ENCODE results near the gene ANXA2. TPM values are rescaled to one million over a fixed set of nuclear protein-coding genes. Genes with fewer than 3 reads are reported as not detected.
A peak's percentile ranks its signal among the peaks of the same experiment; 100 is the strongest.

Gene ANXA2
- 214 and 225 TPM in 2 replicates for total RNA-seq

GRCh38 chr15:60397772-60398445, at the start of gene ANXA2:
TSS of gene ANXA2 (minus strand) at chr15:60397986. CDS start at chr15:60386075, 11,911 bp downstream.
- H3K36me3 Mint-ChIP-seq (ENCODE audit: low read depth): peaks cover 39% of the 10 kb centered on the region
- H3K27ac Mint-ChIP-seq: peak within 1 kb of the TSS; percentile 94
- intact Hi-C loops (cut with micrococcal nuclease): loop anchor here (1.0 to 5.0 kb wide), 8 partner anchors 9 to 711 kb away; partner anchors contain the start of gene ICE2
- H3K4me1 Mint-ChIP-seq: peaks cover 51% of the 10 kb centered on the region
- H3K4me3 Mint-ChIP-seq: peak within 1 kb of the TSS; percentile 92
- no peaks in the 10 kb centered on the region for H3K9me3 Mint-ChIP-seq
- DNase-seq: peak; percentile 94
- peaks cover 4% of the 10 kb centered on the region for H3K27me3 Mint-ChIP-seq

- DNase-seq: no peak
- Mint-ChIP-seq H3K36me3 (ENCODE audit: low read depth) (peaks cover 35% of the 10 kb centered on the region), H3K4me1 (peaks cover 6% of the 10 kb centered on the region), H3K27ac (no peak overlapping the region), H3K27me3 (no peaks in the 10 kb centered on the region), H3K9me3 (no peaks in the 10 kb centered on the region), H3K4me3 (no peak overlapping the region)
- intact Hi-C loops (cut with micrococcal nuclease): loop anchor here (2.0 to 5.0 kb wide), 2 partner anchors 47 to 86 kb away; partner anchors contain the start of gene ANXA2
Observed at GRCh38 chr15:60444289-60444912, 46.6 kb upstream of the ANXA2 start.

- Mint-ChIP-seq H3K36me3 (ENCODE audit: low read depth) (peaks cover 29% of the 10 kb centered on the region), H3K9me3 (no peaks in the 10 kb centered on the region), H3K4me1 (peaks cover 6% of the 10 kb centered on the region), H3K27ac (no peak overlapping the region), H3K4me3 (no peak overlapping the region), H3K27me3 (no peaks in the 10 kb centered on the region)
- intact Hi-C loops (cut with micrococcal nuclease): loop anchor here (5.0 kb wide), 1 partner anchor 45 kb away; the partner anchor contains the start of gene ANXA2
- DNase-seq: no peak
Observed at GRCh38 chr15:60442763-60443162, 45.0 kb upstream of the ANXA2 start.

- no peak overlapping the region for H3K27ac Mint-ChIP-seq
- no peaks in the 10 kb centered on the region for H3K9me3 Mint-ChIP-seq
- DNase-seq: no peak
- intact Hi-C loops (cut with micrococcal nuclease): loop anchor here (5.0 kb wide), 1 partner anchor 45 kb away; the partner anchor contains the start of gene ANXA2
- peaks cover 27% of the 10 kb centered on the region for H3K36me3 Mint-ChIP-seq (ENCODE audit: low read depth)
- H3K4me3 Mint-ChIP-seq: no peak overlapping the region
- peaks cover 6% of the 10 kb centered on the region for H3K4me1 Mint-ChIP-seq
- no peaks in the 10 kb centered on the region for H3K27me3 Mint-ChIP-seq
Observed at GRCh38 chr15:60442031-60442650, 44.4 kb upstream of the ANXA2 start.

- H3K36me3 Mint-ChIP-seq (ENCODE audit: low read depth): peaks cover 24% of the 10 kb centered on the region
- intact Hi-C loops (cut with micrococcal nuclease): loop anchor here (5.0 kb wide), 1 partner anchor 44 kb away; the partner anchor contains the start of gene ANXA2
- peaks cover 6% of the 10 kb centered on the region for H3K4me1 Mint-ChIP-seq
- DNase-seq: no peak
- H3K27ac Mint-ChIP-seq: no peak overlapping the region
- H3K9me3 Mint-ChIP-seq: no peaks in the 10 kb centered on the region
- no peak overlapping the region for H3K4me3 Mint-ChIP-seq
- H3K27me3 Mint-ChIP-seq: no peaks in the 10 kb centered on the region
Observed at GRCh38 chr15:60441331-60441730, 43.5 kb upstream of the ANXA2 start.

GRCh38 chr15:60438646-60439045, 40.9 kb upstream of the ANXA2 start:
- H3K27ac Mint-ChIP-seq: no peak overlapping the region
- no peak overlapping the region for H3K4me3 Mint-ChIP-seq
- H3K36me3 Mint-ChIP-seq (ENCODE audit: low read depth): peaks cover 31% of the 10 kb centered on the region
- intact Hi-C loops (cut with micrococcal nuclease): no loop called here
- DNase-seq: no peak
- H3K27me3 Mint-ChIP-seq: no peaks in the 10 kb centered on the region
- H3K9me3 Mint-ChIP-seq: no peaks in the 10 kb centered on the region
- peaks cover 6% of the 10 kb centered on the region for H3K4me1 Mint-ChIP-seq

GRCh38 chr15:60428935-60429334, 31.1 kb upstream of the ANXA2 start:
- Mint-ChIP-seq H3K27ac (no peak overlapping the region), H3K9me3 (no peaks in the 10 kb centered on the region), H3K4me3 (no peak overlapping the region), H3K36me3 (ENCODE audit: low read depth) (peaks cover 34% of the 10 kb centered on the region), H3K27me3 (no peaks in the 10 kb centered on the region), H3K4me1 (peaks cover 3% of the 10 kb centered on the region)
- intact Hi-C loops (cut with micrococcal nuclease): no loop called here
- no peak for DNase-seq

- DNase-seq: no peak
- intact Hi-C loops (cut with micrococcal nuclease): no loop called here
- Mint-ChIP-seq H3K36me3 (ENCODE audit: low read depth) (peaks cover 36% of the 10 kb centered on the region), H3K4me3 (no peak overlapping the region), H3K4me1 (peaks cover 9% of the 10 kb centered on the region), H3K9me3 (no peaks in the 10 kb centered on the region), H3K27me3 (no peaks in the 10 kb centered on the region), H3K27ac (no peak overlapping the region)
Observed at GRCh38 chr15:60426870-60427508, 29.2 kb upstream of the ANXA2 start.

- DNase-seq: no peak
- Mint-ChIP-seq H3K27ac (no peak overlapping the region), H3K36me3 (ENCODE audit: low read depth) (peaks cover 31% of the 10 kb centered on the region), H3K9me3 (no peaks in the 10 kb centered on the region), H3K27me3 (no peaks in the 10 kb centered on the region), H3K4me1 (peaks cover 9% of the 10 kb centered on the region), H3K4me3 (no peak overlapping the region)
- intact Hi-C loops (cut with micrococcal nuclease): no loop called here
Observed at GRCh38 chr15:60425461-60425860, 27.7 kb upstream of the ANXA2 start.

- H3K4me1 Mint-ChIP-seq: peaks cover 11% of the 10 kb centered on the region
- no peaks in the 10 kb centered on the region for H3K9me3 Mint-ChIP-seq
- no peak for DNase-seq
- H3K27me3 Mint-ChIP-seq: no peaks in the 10 kb centered on the region
- intact Hi-C loops (cut with micrococcal nuclease): no loop called here
- peaks cover 30% of the 10 kb centered on the region for H3K36me3 Mint-ChIP-seq (ENCODE audit: low read depth)
- peak overlapping the region; percentile 58 for H3K27ac Mint-ChIP-seq
- H3K4me3 Mint-ChIP-seq: no peak overlapping the region
Observed at GRCh38 chr15:60424006-60424405, 26.2 kb upstream of the ANXA2 start.

- peak; percentile 75 for DNase-seq
- intact Hi-C loops (cut with micrococcal nuclease): no loop called here
- Mint-ChIP-seq H3K9me3 (no peaks in the 10 kb centered on the region), H3K27ac (peak overlapping the region; percentile 58), H3K4me1 (peaks cover 11% of the 10 kb centered on the region), H3K36me3 (ENCODE audit: low read depth) (peaks cover 30% of the 10 kb centered on the region), H3K4me3 (no peak overlapping the region), H3K27me3 (no peaks in the 10 kb centered on the region)
Observed at GRCh38 chr15:60423537-60423936, 25.8 kb upstream of the ANXA2 start.

GRCh38 chr15:60421544-60421943, 23.8 kb upstream of the ANXA2 start:
- no peak overlapping the region for H3K27ac Mint-ChIP-seq
- peaks cover 11% of the 10 kb centered on the region for H3K4me1 Mint-ChIP-seq
- no peaks in the 10 kb centered on the region for H3K27me3 Mint-ChIP-seq
- no peaks in the 10 kb centered on the region for H3K9me3 Mint-ChIP-seq
- H3K36me3 Mint-ChIP-seq (ENCODE audit: low read depth): peaks cover 24% of the 10 kb centered on the region
- intact Hi-C loops (cut with micrococcal nuclease): no loop called here
- H3K4me3 Mint-ChIP-seq: no peak overlapping the region
- DNase-seq: no peak

GRCh38 chr15:60420203-60420716, 22.5 kb upstream of the ANXA2 start:
- Mint-ChIP-seq H3K9me3 (no peaks in the 10 kb centered on the region), H3K27ac (no peak overlapping the region), H3K4me3 (no peak overlapping the region), H3K4me1 (peaks cover 11% of the 10 kb centered on the region), H3K27me3 (no peaks in the 10 kb centered on the region), H3K36me3 (ENCODE audit: low read depth) (peaks cover 20% of the 10 kb centered on the region)
- intact Hi-C loops (cut with micrococcal nuclease): no loop called here
- no peak for DNase-seq

Measured in activated CD4-positive, alpha-beta T cell treated with anti-CD3 and anti-CD28 coated beads, Interleukin-2, amount 10 ng/mL, durations not matched to agents 24 days and 14 days (primary cell).